Peyer's patch (tissue), 4 donors: ENCODE results near the gene ZNF790. TPM values are rescaled to one million over a fixed set of nuclear protein-coding genes. Genes with fewer than 3 reads are reported as not detected.

Experiments
- DNase-seq, 3 donors: peaks; one replicate each; pipeline ENCODE4 v3.0.0-alpha.2; 2017 to 2019
- H3K27ac ChIP-seq, 4 donors: fragments of 200-600 bp; sonication (generic); one replicate each; pipeline ENCODE4 v1.5.1; 2016 to 2019
- H3K27me3 ChIP-seq, 2 donors: fragments of 200-600 bp; sonication (generic); one replicate each; pipeline ENCODE4 v1.5.1; 2019
- H3K36me3 ChIP-seq, 3 donors: fragments of 200-600 bp; sonication (generic); one replicate each; pipeline ENCODE4 v1.5.1; 2016 to 2019
- H3K4me1 ChIP-seq, 4 donors: fragments of 200-600 bp; sonication (generic); one replicate each; pipeline ENCODE4 v1.5.1; 2016 to 2019
- H3K4me3 ChIP-seq, 4 donors: fragments of 200-600 bp; sonication (generic); 1 replicate in 3 of 4; 2 replicates in 1 of 4; pipeline ENCODE4 v1.5.1; 2016 to 2019; ENCODE audit warnings: mild to moderate bottlenecking in 1 of 4
- H3K9me3 ChIP-seq, 4 donors: fragments of 200-600 bp; sonication (generic); one replicate each; pipeline ENCODE4 v1.5.1; 2016 to 2019; ENCODE audit warnings: mild to moderate bottlenecking in 1 of 4
- POLR2A ChIP-seq, 2 donors: fragments of 450-650 bp; IDR thresholded peaks; one replicate each; pipeline ENCODE4 v1.5.1; 2017; ENCODE audit warnings: antibody characterized with exemption in 2 of 2, mild to moderate bottlenecking in 2 of 2, moderate library complexity in 2 of 2
- total RNA-seq, 4 donors: library from RNA; depleted of rRNA; stranded (reverse); fragments of >200 nt; gene quantifications; one replicate each; pipeline ENCODE4 v1.1.0, GENCODE V29; 2016
- TF ChIP-seq, protein P1 (sequence below), 6 experiments: fragments of 450-650 bp in 4 of 6; fragments of 200-600 bp in 2 of 6; sonication (generic) in 1 of 6; IDR thresholded peaks; one replicate each; pipeline ENCODE4 v1.5.1; 2017 to 2019; ENCODE audit warnings: antibody characterized with exemption in 6 of 6, mild to moderate bottlenecking in 3 of 6, moderate library complexity in 1 of 6

ZNF790 gene
- total RNA-seq: 1 to 10 TPM; 3.2 to 6.6 (median 4.4) TPM

DNA sequence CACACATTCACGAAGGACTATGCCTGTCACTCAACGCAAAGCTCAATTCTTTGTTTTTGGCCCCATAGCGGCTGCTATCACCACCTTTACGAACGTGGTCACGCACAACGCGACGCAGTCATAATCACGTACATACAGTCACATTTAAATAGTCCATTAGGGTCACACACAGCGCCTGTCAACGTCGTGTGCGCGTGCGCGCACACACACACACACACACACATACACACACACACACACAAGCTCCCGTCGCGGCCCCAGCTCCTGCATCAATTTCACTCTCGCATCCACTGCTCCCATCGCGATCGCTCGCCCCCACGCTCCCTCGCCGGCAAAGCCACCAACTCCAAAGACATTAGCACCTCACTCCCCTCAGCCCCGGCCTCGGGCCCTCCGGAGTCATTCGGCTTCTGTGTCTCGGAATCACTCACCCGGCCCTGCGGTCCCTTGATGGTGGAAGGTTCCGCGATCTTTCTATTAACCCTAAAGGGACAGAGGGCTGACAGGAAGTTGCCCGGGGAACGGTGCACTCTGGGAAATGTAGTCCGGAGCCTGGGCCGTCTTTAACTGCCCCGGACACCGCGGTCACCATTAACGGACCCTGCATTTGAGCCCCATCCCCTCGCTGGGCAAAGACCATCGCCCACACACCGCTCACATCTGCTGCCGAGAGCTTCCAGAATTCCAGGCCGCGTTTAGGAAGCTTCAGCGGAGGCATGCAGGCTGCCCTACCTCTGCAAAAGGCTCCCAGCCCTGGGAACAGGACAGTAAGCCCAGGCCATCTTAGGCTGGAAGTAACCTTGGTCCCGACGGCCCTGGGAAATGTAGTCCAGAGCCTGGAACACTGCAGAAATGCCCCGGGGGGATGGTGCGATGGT lies at the start of gene ZNF790:
ZNF790 (minus strand) TSS at position 482 of the 878 bp plus-strand sequence. CDS start 12,768 bp downstream, outside the sequence.
- Histone ChIP-seq H3K27ac (peak within 1 kb of the TSS; percentile 74 to 91 (median 86)), H3K4me3 (peak within 1 kb of the TSS; percentile 56 to 75 (median 63)), H3K27me3 (no peaks in the 10 kb centered on the region), H3K36me3 (peaks cover 0 to 8% (median 0%) of the 10 kb centered on the region in 3 donors), H3K9me3 (peaks cover 0 to 25% (median 4%) of the 10 kb centered on the region in 4 donors), H3K4me1 (peaks cover 0 to 6% (median 5%) of the 10 kb centered on the region in 4 donors)
- peak; percentile 47 to 48 for TF ChIP-seq POLR2A (IDR thresholded peaks at IDR 0.05)
- TF ChIP-seq, protein P1, sequence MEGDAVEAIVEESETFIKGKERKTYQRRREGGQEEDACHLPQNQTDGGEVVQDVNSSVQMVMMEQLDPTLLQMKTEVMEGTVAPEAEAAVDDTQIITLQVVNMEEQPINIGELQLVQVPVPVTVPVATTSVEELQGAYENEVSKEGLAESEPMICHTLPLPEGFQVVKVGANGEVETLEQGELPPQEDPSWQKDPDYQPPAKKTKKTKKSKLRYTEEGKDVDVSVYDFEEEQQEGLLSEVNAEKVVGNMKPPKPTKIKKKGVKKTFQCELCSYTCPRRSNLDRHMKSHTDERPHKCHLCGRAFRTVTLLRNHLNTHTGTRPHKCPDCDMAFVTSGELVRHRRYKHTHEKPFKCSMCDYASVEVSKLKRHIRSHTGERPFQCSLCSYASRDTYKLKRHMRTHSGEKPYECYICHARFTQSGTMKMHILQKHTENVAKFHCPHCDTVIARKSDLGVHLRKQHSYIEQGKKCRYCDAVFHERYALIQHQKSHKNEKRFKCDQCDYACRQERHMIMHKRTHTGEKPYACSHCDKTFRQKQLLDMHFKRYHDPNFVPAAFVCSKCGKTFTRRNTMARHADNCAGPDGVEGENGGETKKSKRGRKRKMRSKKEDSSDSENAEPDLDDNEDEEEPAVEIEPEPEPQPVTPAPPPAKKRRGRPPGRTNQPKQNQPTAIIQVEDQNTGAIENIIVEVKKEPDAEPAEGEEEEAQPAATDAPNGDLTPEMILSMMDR (IDR thresholded peaks at IDR 0.05): no peak
- peak; percentile 75 to 93 (median 90) for DNase-seq

DNA sequence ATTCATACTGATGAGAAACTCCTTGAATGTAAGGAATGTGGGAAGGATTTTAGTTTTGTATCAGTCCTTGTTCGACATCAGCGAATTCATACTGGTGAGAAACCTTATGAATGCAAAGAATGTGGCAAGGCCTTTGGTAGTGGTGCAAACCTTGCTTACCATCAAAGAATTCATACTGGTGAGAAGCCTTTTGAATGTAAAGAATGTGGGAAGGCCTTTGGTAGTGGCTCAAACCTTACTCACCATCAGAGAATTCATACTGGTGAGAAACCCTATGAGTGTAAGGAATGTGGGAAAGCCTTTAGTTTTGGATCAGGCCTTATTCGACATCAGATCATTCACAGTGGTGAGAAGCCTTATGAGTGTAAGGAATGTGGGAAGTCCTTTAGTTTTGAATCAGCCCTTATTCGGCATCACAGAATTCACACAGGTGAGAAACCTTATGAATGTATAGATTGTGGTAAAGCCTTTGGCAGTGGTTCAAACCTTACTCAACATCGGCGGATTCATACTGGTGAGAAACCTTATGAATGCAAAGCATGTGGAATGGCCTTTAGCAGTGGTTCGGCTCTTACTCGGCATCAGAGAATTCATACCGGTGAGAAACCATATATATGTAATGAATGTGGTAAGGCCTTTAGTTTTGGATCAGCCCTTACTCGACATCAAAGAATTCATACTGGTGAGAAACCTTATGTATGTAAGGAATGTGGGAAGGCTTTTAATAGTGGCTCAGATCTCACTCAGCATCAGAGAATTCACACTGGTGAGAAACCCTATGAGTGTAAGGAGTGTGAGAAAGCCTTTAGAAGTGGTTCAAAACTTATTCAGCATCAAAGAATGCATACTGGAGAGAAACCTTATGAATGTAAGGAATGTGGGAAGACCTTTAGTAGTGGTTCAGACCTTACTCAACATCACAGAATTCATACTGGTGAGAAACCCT lies 39.1 kb upstream of the ZNF790 start:
- Histone ChIP-seq H3K4me1 (no peaks in the 10 kb centered on the region), H3K36me3 (peaks cover 0 to 39% (median 0%) of the 10 kb centered on the region in 3 donors), H3K27ac (no peak overlapping the region), H3K27me3 (no peaks in the 10 kb centered on the region), H3K4me3 (no peak overlapping the region), H3K9me3 (peaks cover 0 to 95% (median 30%) of the 10 kb centered on the region in 4 donors)
- TF ChIP-seq POLR2A (IDR thresholded peaks at IDR 0.05): no peak
- TF ChIP-seq, protein P1 (IDR thresholded peaks at IDR 0.05): no peak
- DNase-seq: no peak

DNA sequence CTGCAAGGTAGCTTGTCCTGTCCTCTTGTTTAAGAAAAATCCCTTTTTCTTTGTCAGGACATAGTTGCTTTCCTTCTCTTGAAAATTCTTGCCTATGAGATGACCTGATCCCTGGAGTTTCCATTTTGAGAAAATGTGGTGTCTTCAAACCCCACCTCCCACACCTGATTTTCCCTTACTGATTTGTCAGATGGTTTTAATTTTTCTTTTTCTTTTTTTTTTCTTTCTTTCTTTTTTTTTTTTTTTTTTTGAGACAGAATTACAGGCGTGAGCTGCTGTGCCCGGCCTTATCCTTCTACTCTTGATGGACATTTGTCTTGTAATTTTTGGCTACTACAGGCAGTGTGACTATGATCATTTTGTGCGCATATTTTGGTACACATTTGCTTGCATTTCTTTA lies 13.7 kb upstream of the ZNF790 start:
- TF ChIP-seq, protein P1 (IDR thresholded peaks at IDR 0.05): no peak
- no peak for TF ChIP-seq POLR2A (IDR thresholded peaks at IDR 0.05)
- Histone ChIP-seq H3K4me1 (peaks cover 0 to 18% (median 0%) of the 10 kb centered on the region in 4 donors), H3K9me3 (peaks cover 0 to 17% (median 0%) of the 10 kb centered on the region in 4 donors), H3K36me3 (peaks cover 0 to 43% (median 0%) of the 10 kb centered on the region in 3 donors), H3K27ac (no peak overlapping the region), H3K4me3 (peak overlapping the region in 2 of 4 donors; percentile 75 to 96), H3K27me3 (no peaks in the 10 kb centered on the region)
- DNase-seq: no peak

DNA sequence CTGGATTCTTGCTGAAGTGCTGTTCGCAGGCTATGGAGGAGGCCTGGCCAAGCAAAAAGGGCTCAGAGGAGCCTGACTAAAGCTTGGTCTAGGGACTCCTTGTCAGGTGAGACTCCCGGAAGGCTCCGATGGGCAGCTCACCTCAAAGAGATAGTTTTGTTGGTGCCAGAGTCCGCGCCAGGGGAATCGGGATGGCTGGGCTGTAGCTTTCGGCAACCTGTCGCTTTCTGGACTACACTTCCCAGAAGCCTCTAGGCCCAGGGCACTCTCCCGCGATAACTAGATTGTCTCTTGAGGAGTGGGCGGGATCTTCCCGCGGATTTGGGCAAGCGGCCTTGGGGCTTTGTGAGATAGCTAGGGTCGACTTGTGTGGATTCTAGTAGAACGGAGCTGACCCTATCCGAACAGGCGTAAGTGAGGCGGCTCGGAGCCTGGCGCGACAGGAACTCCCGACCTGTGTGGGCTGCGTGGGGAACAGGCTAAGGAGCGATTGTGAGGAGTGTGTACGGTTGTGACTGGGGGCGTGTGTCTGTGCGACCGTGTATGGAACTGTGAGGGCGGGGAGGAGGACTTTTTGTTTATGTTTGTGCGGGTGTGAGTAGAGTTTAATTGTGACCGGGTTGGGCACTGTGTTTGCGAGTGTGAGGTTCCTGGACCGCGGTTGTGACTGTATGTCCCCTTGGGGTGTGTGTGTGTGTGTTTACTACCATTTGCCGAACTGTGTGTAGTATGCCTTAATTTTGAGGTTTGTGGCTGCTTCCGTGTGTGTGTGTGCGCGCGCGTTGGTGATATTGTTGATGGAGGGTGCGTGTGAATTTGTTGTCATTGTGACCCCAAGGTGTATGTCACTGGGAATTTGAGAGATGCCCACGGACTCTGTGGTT lies 12.6 kb upstream of the ZNF790 start, which contains the start of gene ZNF345:
ZNF345 (plus strand) TSS at position 318 of the 884 bp plus-strand sequence. CDS start 25,955 bp downstream, outside the sequence.
- Histone ChIP-seq H3K27ac (peak within 1 kb of the TSS; percentile 74 to 86 (median 82)), H3K4me3 (peak within 1 kb of the TSS; percentile 52 to 96 (median 76)), H3K27me3 (no peaks in the 10 kb centered on the region), H3K4me1 (peaks cover 0 to 18% (median 0%) of the 10 kb centered on the region in 4 donors), H3K36me3 (peaks cover 0 to 32% (median 0%) of the 10 kb centered on the region in 3 donors), H3K9me3 (peaks cover 0 to 16% (median 0%) of the 10 kb centered on the region in 4 donors)
- peak in 1 of 2 donors; percentile 4 for TF ChIP-seq POLR2A (IDR thresholded peaks at IDR 0.05)
- TF ChIP-seq, protein P1 (IDR thresholded peaks at IDR 0.05): no peak
- DNase-seq: peak; percentile 86 to 96 (median 93)
